ENCODE results near the gene MYL3.

The MYL3 gene

DNA sequence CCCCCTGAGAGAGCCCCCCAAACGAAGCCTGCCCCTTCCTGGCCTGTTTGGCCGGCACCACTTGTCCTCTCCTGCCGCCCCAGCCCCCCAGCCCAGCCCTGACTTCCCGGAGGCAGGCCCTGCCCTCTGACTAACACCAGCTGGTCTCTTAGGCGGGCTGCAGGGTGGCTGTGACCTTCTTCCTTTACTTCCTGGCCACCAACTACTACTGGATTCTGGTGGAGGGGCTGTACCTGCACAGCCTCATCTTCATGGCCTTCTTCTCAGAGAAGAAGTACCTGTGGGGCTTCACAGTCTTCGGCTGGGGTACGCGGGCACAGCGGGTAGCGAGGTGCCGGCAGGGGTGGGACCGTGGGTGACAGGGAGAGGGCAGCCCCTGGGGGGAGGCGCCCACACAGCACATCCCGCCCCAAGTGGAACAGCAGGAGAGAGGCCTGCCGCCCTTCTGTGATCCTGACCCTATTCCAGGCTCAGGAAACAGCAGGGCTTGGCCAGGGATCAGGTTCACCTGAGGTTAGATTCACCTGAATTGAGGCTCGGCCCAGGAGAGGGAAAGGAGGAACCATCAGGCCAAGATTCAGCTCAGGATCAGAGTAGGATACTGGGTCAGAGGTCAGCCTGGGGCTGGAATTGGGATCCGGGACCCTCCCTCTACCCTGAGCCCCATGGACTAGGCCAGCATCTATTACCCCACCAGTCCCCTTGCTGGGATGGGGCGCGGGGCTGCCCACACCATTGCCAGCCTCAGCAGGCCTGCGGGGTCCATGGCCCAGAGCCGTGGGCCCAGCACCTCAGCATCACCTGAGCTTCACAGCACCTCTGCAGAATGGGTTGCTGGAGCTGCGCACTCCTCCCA is 36.1 kb upstream of the MYL3 start:
- no peak for FAIRE-seq

- no peak for FAIRE-seq
Measured at GRCh38 chr3:46898321-46899150, 35.3 kb upstream of the MYL3 start.

DNA sequence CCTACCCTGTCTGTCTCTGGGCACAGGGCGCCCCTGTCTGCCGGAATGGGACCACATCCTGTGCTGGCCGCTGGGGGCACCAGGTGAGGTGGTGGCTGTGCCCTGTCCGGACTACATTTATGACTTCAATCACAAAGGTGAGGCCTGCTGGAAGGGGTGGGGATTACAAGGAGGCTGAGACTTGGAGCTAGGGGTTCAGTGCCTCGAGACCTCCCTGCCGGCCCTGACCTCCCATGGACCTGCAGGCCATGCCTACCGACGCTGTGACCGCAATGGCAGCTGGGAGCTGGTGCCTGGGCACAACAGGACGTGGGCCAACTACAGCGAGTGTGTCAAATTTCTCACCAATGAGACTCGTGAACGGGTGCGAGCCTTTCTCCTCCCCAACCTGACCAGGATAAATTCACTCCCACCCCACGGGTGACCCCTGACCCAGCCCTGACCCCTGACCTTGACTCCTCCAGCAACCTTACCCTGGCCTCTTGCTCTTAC is 34.6 kb upstream of the MYL3 start:
- no peak for FAIRE-seq

DNA sequence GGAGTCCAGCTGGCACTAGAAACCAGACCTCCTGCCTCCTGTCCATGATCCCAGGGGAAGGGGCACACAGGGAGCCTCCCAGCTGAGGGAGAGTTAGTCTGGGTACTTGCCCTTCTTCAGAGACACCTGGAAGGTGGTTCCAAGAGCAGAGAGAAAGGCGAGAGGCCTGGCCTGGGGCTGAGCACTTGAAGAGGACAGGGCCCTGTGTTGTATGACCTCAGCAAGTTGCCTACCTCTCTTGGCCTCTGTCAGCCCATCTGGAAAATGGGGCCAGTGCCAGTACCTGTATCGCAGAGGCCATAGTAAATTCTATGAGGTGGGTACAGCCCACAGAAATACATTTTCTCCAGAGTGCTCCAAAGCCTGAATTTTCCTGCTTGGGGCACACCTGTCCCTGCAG is 33.8 kb upstream of the MYL3 start:
- FAIRE-seq: no peak

GRCh38 chr3:46896386-46896785 is 33.1 kb upstream of the MYL3 start:
- no peak for FAIRE-seq

- FAIRE-seq: no peak
Measured at GRCh38 chr3:46895761-46896160, 32.5 kb upstream of the MYL3 start.

DNA sequence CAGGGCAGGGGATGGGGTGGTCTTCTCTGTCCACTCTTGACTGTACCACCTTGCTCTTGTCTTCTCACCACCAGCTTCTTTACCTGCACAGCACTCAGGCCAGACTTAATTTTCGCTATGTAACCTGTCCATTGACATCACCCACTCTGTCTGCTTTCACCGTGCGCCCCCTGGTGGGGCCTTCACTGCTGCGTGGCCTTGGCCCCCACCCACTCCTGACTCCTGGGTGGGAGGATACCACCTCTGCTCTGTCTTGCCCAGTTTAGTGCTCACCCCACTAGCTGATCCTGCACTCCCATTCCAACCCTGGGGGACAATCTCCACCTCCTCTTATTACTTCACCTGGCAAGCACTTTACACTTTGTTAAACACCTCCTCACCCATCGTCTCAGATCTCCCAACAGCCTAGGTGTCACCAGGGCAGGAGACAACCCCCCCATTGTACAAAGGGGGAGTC is 32.0 kb upstream of the MYL3 start:
- FAIRE-seq: no peak

DNA sequence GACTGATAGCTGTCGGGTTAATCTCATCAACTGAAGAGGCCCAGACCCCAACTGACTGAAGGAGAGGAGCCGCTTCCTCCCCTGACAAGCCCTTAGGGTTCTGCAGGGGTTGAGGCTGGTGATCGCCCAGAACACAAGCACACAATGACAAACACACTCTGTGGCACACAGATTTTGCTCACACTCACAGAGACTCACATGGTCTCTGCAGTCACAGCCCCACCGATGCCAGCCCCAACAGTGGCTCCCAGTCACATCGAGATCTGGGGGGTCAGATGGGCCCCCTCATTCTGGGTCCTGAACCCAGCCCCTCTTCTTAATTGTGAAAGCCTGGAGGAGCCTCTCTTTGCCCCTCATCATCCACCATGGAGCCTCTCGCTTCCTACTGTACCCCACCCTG is 31.0 kb upstream of the MYL3 start:
- FAIRE-seq: no peak

GRCh38 chr3:46893763-46894162 is 30.5 kb upstream of the MYL3 start:
- FAIRE-seq: no peak

DNA sequence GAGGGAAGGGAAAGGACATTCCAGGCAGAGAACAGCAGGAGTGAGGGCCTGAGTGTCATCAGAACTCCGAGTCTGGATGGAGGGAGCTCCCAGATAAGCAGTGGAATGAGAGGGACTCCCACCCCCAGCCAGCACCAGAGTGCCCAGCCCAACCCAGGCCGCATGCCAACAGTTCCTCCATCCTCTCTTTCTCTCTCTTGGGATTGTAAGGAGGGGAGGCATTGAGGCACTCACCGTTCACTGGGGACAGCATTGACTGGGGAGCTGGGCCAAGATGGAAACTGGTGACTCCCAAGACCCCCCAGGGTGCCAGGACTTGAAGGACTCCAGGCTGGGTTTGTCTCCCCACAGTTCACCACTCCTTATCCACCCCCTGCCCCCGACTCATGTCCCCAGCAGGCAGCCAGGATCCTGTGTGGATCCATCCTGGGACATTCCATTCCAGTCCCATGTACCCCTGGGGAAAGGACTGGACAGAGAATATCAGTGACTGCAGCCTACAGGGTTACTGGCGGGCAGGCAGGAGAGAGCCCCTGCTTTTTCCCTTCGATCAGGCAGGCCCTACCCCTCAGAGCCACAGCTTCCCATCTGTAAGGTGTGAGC is 30.0 kb upstream of the MYL3 start:
- no peak for FAIRE-seq

GRCh38 chr3:46892285-46893145 is 29.3 kb upstream of the MYL3 start:
- FAIRE-seq: no peak

GRCh38 chr3:46891132-46891531 is 27.9 kb upstream of the MYL3 start:
- no peak for FAIRE-seq

GRCh38 chr3:46890132-46890531 is 26.9 kb upstream of the MYL3 start:
- FAIRE-seq: no peak

GRCh38 chr3:46889381-46890110 is 26.3 kb upstream of the MYL3 start:
- no peak for FAIRE-seq

DNA sequence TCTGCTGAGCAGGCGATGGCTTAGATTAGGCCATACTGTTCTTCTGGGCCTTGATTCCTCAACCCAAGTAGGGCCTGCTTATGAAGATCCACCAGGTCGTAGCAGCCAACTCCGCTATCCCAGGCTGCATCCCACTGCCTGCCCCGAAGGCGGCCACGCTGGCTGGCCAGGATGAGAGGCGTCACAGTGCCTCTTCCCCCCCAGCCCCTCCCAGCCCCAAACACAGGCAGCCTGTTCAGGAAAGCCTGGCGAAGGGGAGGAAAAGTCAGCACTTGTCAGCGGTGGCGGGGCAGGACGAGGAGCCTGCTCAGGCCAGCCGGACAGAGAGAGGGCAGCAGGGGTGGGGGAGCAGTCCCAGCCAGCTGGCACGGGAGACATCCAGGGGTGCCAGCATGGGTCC is 25.5 kb upstream of the MYL3 start:
- FAIRE-seq: no peak

DNA sequence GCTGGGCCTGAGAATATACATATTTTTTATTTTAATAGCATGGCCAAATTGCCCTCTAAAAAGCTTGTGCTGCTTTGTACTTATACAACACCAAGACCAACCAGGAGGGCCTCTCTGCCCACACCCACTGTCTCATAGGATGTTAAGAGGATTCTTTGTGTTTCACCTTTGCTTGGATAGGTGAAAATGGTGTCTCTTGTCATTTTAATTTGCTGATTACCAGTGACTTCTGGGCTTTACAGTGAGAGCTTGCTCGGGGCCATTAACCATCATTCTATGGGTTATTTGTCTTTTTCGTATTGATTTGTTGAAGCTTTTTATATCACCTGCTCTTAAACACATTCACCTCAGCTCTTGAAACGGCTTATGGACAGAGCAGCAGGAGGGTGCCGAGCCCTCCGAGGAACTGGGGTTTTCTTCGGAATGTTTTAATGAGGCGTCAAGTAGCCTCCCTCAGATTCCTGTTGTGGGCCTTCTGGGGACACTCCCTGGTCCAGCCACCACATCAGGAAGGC is 24.8 kb upstream of the MYL3 start:
- no peak for FAIRE-seq

GRCh38 chr3:46885612-46886011 is 22.4 kb upstream of the MYL3 start:
- FAIRE-seq: no peak

DNA sequence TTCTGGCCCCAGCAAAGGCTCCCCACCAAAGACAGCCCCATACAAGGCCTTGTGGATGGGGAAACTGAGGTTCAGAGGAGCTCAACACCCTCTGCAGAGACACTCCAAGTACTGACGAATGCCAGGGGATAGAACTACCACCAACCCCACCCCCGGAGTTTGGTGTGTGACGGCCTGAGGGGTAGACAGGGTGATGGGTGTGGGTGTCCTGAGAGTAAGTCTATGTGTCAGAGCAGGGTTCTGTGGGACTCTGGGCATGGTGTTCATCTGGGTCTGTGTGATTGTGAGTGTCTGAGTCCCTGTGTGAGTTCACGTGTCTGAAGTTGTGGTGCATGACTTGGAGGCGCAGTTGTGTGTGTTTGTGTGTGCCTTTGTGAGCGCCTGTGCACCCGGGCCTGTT is 21.7 kb upstream of the MYL3 start:
- FAIRE-seq: no peak

DNA sequence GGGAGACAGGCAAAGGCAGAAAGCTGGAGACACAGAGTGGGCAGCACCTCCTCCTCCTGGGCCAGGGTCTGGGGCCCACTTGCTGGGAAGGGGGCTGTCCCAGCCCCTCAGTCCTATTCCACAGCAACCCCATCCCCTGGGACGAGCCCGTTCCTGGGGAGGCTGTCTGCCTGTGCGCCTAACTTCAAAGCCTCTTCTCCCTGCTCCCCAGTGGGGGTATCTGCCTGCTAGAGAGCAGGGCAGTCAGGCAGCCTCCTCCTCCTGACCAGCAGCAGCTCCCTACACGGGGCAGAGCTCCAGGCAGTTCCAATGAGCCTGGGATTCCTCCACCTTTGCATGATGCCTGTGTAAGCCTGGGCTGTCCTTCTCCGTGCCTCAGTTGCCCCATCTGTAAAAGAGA is 21.2 kb upstream of the MYL3 start:
- FAIRE-seq: no peak

- FAIRE-seq: no peak
Measured at GRCh38 chr3:46883830-46884185, 20.6 kb upstream of the MYL3 start.

- FAIRE-seq: no peak
Measured at GRCh38 chr3:46883054-46883829, 20.0 kb upstream of the MYL3 start.
